Suprapubic skin (tissue), 4 donors: ENCODE data around the gene COG1. TPM values are rescaled to one million over a fixed set of nuclear protein-coding genes. Genes with fewer than 3 reads are reported as not detected.

Experiments used
- DNase-seq, 2 donors: peaks; one replicate each; pipeline ENCODE4 v3.0.0-alpha.2; 2019; ENCODE audit warnings: low spot score in 2 of 2
- H3K27ac ChIP-seq: fragments of 200-600 bp; sonication (generic); one replicate; pipeline ENCODE4 v1.5.1; 2019
- H3K27me3 ChIP-seq: fragments of 200-600 bp; sonication (generic); one replicate; pipeline ENCODE4 v1.5.1; 2019
- H3K36me3 ChIP-seq: fragments of 200-600 bp; sonication (generic); one replicate; pipeline ENCODE4 v1.5.1; 2019
- H3K4me1 ChIP-seq: fragments of 200-600 bp; sonication (generic); one replicate; pipeline ENCODE4 v1.5.1; 2019
- H3K4me3 ChIP-seq: fragments of 200-600 bp; sonication (generic); one replicate; pipeline ENCODE4 v1.5.1; 2019; ENCODE audit warnings: mild to moderate bottlenecking
- H3K9me3 ChIP-seq: fragments of 200-600 bp; sonication (generic); one replicate; pipeline ENCODE4 v1.5.1; 2019
- CTCF ChIP-seq, 2 donors: fragments of 200-600 bp in 1 of 2; fragments of 450-650 bp in 1 of 2; sonication (generic) in 1 of 2; IDR thresholded peaks; one replicate each; pipeline ENCODE4 v1.5.1; 2016 to 2019; ENCODE audit warnings: antibody characterized with exemption in 2 of 2, mild to moderate bottlenecking in 1 of 2, moderate library complexity in 1 of 2
- EP300 ChIP-seq: sonication (generic); formaldehyde crosslinking; IDR thresholded peaks from one replicate; pipeline ENCODE4 v1.6.1; 2017; ENCODE audit warnings: antibody characterized with exemption
- POLR2A ChIP-seq, 2 donors: fragments of 450-650 bp; IDR thresholded peaks; one replicate each; pipeline ENCODE4 v1.6.1; 2017; ENCODE audit warnings: antibody characterized with exemption in 2 of 2, mild to moderate bottlenecking in 2 of 2, moderate library complexity in 2 of 2
- POLR2AphosphoS5 ChIP-seq, 3 donors: sonication (generic); formaldehyde crosslinking; IDR thresholded peaks; one replicate each; pipeline ENCODE4 v1.6.1; 2017; ENCODE audit warnings: antibody characterized with exemption in 3 of 3
- WGBS: methylation state at CpG from one replicate; pipeline ENCODE4 v1.1.5; 2018; 5-methylcytosine and 5-hydroxymethylcytosine counted together
- total RNA-seq, 4 donors: library from RNA; depleted of rRNA; stranded (reverse); fragments of >200 nt; gene quantifications; one replicate each; pipeline ENCODE4 v1.1.0, GENCODE V29; 2016

Gene COG1
- total RNA-seq, 4 donors from 2014 or later: 17.9 to 65.8 (median 23.8) TPM

GRCh38 chr17:73166731-73167581, 25.9 kb upstream of the COG1 start:
- no peak for DNase-seq
- Histone ChIP-seq H3K36me3 (no peaks in the 10 kb centered on the region), H3K27me3 (peaks cover 67% of the 10 kb centered on the region), H3K4me1 (peaks cover 31% of the 10 kb centered on the region), H3K9me3 (no peaks in the 10 kb centered on the region), H3K4me3 (peak overlapping the region; percentile 50), H3K27ac (no peak overlapping the region)
- TF ChIP-seq EP300 (no peak), POLR2AphosphoS5 (IDR thresholded peaks at IDR 0.05) (no peak), CTCF (IDR thresholded peaks at IDR 0.05) (no peak), POLR2A (IDR thresholded peaks at IDR 0.05) (no peak)
- 73% methylated on average over 8 of the region's 8 CpGs for WGBS

GRCh38 chr17:73168667-73169066, 24.2 kb upstream of the COG1 start:
- Histone ChIP-seq H3K27me3 (peaks cover 51% of the 10 kb centered on the region), H3K27ac (no peak overlapping the region), H3K4me1 (peaks cover 31% of the 10 kb centered on the region), H3K9me3 (no peaks in the 10 kb centered on the region), H3K36me3 (no peaks in the 10 kb centered on the region), H3K4me3 (no peak overlapping the region)
- WGBS: 92% methylated on average over 6 of the region's 6 CpGs
- DNase-seq: no peak
- no peak for TF ChIP-seq EP300
- TF ChIP-seq POLR2A (IDR thresholded peaks at IDR 0.05): no peak
- no peak for TF ChIP-seq POLR2AphosphoS5 (IDR thresholded peaks at IDR 0.05)
- TF ChIP-seq CTCF (IDR thresholded peaks at IDR 0.05): no peak

GRCh38 chr17:73170324-73170723, 22.5 kb upstream of the COG1 start:
- 91% methylated on average over 4 of the region's 5 CpGs for WGBS
- DNase-seq: no peak
- no peak for TF ChIP-seq EP300
- TF ChIP-seq CTCF (IDR thresholded peaks at IDR 0.05): no peak
- TF ChIP-seq POLR2AphosphoS5 (IDR thresholded peaks at IDR 0.05): no peak
- TF ChIP-seq POLR2A (IDR thresholded peaks at IDR 0.05): no peak
- Histone ChIP-seq H3K36me3 (no peaks in the 10 kb centered on the region), H3K27ac (no peak overlapping the region), H3K4me1 (peaks cover 16% of the 10 kb centered on the region), H3K4me3 (no peak overlapping the region), H3K27me3 (peaks cover 35% of the 10 kb centered on the region), H3K9me3 (no peaks in the 10 kb centered on the region)

- no peak for DNase-seq
- 90% methylated on average over 3 of the region's 3 CpGs for WGBS
- Histone ChIP-seq H3K9me3 (no peaks in the 10 kb centered on the region), H3K4me3 (no peak overlapping the region), H3K36me3 (no peaks in the 10 kb centered on the region), H3K27ac (no peak overlapping the region), H3K27me3 (peaks cover 16% of the 10 kb centered on the region), H3K4me1 (no peaks in the 10 kb centered on the region)
- TF ChIP-seq POLR2AphosphoS5 (IDR thresholded peaks at IDR 0.05) (no peak), POLR2A (IDR thresholded peaks at IDR 0.05) (no peak), EP300 (no peak), CTCF (IDR thresholded peaks at IDR 0.05) (no peak)
These were observed 20.6 kb upstream of the COG1 start for GRCh38 chr17:73172252-73172651.

- TF ChIP-seq EP300 (no peak), POLR2AphosphoS5 (IDR thresholded peaks at IDR 0.05) (no peak), POLR2A (IDR thresholded peaks at IDR 0.05) (no peak), CTCF (IDR thresholded peaks at IDR 0.05) (no peak)
- no peak for DNase-seq
- Histone ChIP-seq H3K36me3 (no peaks in the 10 kb centered on the region), H3K27me3 (no peaks in the 10 kb centered on the region), H3K9me3 (no peaks in the 10 kb centered on the region), H3K4me1 (no peaks in the 10 kb centered on the region), H3K27ac (no peak overlapping the region), H3K4me3 (no peak overlapping the region)
- WGBS: 86% methylated on average over 7 of the region's 7 CpGs
These were observed 18.7 kb upstream of the COG1 start for GRCh38 chr17:73174126-73174525.
